ENCODE results near the gene GRK4.

Gene GRK4

DNA sequence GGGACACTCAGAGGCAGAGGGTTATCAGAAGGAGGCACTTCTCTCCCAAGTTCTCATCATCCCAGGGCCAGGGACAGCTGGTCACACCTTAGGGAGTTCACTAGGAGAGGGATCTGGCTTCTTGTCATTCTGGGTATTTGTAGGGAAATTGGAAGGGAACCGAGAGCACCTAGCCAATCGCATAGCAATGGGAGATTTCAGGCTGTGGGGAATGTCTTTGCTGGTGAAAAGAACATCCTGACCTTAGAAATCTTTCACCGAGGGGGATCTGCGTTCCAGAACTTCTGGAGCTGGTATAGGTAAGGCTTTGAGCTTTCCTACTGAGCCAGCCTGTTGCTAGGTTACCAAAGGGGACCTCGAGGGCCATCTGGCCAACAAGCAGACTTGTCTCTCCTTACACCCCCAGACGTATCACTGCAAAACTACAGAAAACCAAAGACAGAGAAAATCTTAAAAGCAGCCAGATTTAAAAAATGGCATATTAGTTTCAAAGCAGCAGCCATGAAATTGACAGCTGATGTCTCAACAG lies 104.2 kb downstream of the GRK4 start:
- TF ChIP-seq, protein P1, sequence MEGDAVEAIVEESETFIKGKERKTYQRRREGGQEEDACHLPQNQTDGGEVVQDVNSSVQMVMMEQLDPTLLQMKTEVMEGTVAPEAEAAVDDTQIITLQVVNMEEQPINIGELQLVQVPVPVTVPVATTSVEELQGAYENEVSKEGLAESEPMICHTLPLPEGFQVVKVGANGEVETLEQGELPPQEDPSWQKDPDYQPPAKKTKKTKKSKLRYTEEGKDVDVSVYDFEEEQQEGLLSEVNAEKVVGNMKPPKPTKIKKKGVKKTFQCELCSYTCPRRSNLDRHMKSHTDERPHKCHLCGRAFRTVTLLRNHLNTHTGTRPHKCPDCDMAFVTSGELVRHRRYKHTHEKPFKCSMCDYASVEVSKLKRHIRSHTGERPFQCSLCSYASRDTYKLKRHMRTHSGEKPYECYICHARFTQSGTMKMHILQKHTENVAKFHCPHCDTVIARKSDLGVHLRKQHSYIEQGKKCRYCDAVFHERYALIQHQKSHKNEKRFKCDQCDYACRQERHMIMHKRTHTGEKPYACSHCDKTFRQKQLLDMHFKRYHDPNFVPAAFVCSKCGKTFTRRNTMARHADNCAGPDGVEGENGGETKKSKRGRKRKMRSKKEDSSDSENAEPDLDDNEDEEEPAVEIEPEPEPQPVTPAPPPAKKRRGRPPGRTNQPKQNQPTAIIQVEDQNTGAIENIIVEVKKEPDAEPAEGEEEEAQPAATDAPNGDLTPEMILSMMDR (IDR thresholded peaks at IDR 0.05): no peak
- no peak overlapping the region for H3K27ac Mint-ChIP-seq
- H3K9me3 Mint-ChIP-seq: peaks cover 12% of the 10 kb centered on the region
- no peak for DNase-seq
- H3K4me1 Mint-ChIP-seq: peaks cover 12% of the 10 kb centered on the region
- H3K27me3 Mint-ChIP-seq (ENCODE audit: low read depth, poor library complexity): peaks cover 28% of the 10 kb centered on the region
- H3K36me3 Mint-ChIP-seq (ENCODE audit: low read depth): no peaks in the 10 kb centered on the region
- no peak overlapping the region for H3K4me3 Mint-ChIP-seq

DNA sequence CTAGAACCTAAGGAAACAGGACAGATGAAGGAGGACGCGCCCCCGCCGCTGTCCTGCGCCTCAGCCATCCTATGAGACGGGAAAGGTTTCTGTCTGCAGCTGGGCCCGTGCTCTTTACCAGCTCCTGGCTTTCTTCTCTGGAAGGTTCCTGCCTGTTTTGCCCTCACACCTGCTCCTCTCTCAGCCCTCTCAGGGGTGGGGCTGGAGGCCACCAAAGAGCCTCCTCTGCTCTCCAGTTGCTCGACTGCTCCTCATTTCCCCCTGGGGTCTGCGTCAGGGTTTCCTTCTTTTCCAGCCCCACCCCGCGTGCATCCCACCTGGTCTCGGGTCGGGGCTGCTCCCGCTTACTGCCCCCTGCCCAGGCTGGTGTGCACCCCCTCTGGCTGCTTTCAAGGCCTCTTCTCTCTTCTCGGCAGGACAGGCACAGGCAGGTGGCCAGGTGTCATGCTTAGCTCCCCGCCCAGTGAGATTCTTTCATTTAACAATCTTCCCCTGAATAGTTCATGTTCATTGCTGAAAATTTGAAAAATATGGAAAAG lies 106.4 kb downstream of the GRK4 start:
- TF ChIP-seq, protein P1 (IDR thresholded peaks at IDR 0.05): no peak
- peaks cover 12% of the 10 kb centered on the region for H3K4me1 Mint-ChIP-seq
- no peak overlapping the region for H3K27ac Mint-ChIP-seq

DNA sequence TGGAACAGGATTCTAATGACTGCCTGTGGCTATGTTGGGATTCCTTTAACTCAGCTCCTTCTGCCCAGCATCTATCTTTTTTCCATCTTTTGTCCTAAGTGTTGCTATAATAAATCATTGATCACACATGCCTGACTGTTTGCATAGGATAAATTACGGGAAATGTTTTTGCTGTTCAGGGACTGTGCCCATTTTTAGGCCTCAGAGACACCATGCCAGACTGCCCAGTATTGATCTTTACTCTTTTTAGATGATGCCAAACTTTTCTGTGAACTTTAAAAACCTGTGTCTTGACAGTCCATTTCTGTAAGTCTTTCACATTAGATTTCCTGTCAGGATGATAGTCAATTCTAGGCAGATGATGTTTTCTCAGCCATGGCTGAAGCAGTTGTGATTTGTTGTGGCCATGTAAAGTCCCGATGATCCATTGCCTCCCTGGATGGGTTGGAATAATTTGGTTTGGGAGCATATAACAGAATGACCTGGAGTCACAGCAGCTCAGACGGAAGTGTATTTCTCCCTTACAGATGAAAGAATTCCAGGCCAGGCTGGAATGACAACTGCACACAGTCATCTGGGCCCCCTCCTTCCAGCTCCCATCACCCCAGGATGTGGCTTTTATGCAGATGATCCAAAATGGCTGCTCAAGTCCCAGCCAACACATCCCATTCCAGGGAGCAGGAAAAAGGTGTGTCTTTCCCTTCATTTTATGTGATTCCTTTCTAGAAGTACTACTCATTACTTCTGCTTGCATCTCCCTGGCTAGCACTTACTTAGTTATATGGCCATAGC lies 107.5 kb downstream of the GRK4 start:
- Mint-ChIP-seq H3K27ac (no peak overlapping the region), H3K9me3 (peaks cover 4% of the 10 kb centered on the region), H3K27me3 (ENCODE audit: low read depth, poor library complexity) (peaks cover 24% of the 10 kb centered on the region), H3K36me3 (ENCODE audit: low read depth) (no peaks in the 10 kb centered on the region), H3K4me1 (peaks cover 20% of the 10 kb centered on the region), H3K4me3 (no peak overlapping the region)
- TF ChIP-seq, protein P1 (IDR thresholded peaks at IDR 0.05): no peak
- no peak for DNase-seq

More for the DNA sequence above, 106.4 kb downstream of the GRK4 start:
- Mint-ChIP-seq H3K4me3 (no peak overlapping the region), H3K27me3 (ENCODE audit: low read depth, poor library complexity) (peaks cover 24% of the 10 kb centered on the region), H3K36me3 (ENCODE audit: low read depth) (no peaks in the 10 kb centered on the region), H3K9me3 (peaks cover 9% of the 10 kb centered on the region)
- no peak for DNase-seq

DNA sequence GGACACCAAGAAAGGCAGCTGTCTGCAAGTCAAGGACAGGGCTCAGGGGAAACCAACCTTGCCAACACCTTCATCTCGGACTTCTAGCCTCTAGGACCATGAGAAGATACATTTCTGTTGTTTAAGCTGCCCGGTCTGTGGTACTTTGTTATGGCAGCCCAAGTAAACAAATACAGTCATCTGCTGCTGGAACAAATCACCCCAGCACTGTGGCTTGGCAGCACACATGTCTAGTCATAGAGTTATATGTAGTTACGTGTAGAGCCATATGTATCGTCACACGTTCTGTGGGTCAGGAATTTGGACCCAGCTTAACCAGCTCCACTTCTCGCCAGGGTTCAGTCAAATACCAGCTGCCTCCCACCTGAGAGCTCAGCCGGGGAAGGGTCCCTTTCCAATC lies 108.4 kb downstream of the GRK4 start:
- Mint-ChIP-seq H3K4me3 (no peak overlapping the region), H3K27me3 (ENCODE audit: low read depth, poor library complexity) (peaks cover 20% of the 10 kb centered on the region), H3K36me3 (ENCODE audit: low read depth) (no peaks in the 10 kb centered on the region), H3K4me1 (peaks cover 29% of the 10 kb centered on the region), H3K27ac (no peak overlapping the region), H3K9me3 (peaks cover 1% of the 10 kb centered on the region)
- TF ChIP-seq, protein P1 (IDR thresholded peaks at IDR 0.05): no peak
- no peak for DNase-seq

DNA sequence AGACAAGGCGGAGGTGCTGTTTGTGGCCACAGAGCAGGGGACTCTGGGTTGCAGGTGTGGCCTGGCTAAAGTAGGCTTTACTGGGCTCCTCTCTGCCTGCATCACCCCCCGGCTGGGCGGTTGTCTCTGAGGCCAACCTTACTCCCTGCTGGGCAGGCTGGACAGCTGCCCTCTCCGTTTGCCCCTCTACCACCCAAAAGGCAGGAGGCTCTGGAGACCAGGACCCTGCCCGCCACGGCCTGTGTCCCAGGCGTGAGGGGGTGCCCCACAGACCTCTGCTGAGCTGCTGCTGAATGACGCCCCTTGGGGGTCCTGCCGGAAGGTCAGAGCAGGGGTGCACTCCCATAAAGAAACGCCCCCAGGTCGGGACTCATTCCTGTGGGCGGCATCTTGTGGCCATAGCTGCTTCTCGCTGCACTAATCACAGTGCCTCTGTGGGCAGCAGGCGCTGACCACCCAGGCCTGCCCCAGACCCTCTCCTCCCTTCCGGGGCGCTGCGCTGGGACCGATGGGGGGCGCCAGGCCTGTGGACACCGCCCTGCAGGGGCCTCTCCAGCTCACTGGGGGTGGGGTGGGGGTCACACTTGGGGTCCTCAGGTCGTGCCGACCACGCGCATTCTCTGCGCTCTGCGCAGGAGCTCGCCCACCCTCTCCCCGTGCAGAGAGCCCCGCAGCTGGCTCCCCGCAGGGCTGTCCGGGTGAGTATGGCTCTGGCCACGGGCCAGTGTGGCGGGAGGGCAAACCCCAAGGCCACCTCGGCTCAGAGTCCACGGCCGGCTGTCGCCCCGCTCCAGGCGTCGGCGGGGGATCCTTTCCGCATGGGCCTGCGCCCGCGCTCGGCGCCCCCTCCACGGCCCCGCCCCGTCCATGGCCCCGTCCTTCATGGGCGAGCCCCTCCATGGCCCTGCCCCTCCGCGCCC lies 110.0 kb downstream of the GRK4 start:
- no peak overlapping the region for H3K27ac Mint-ChIP-seq
- DNase-seq: no peak
- TF ChIP-seq, protein P1 (IDR thresholded peaks at IDR 0.05): no peak
- peak overlapping the region; percentile 25 for H3K4me3 Mint-ChIP-seq
- H3K27me3 Mint-ChIP-seq (ENCODE audit: low read depth, poor library complexity): peaks cover 20% of the 10 kb centered on the region
- peaks cover 6% of the 10 kb centered on the region for H3K36me3 Mint-ChIP-seq (ENCODE audit: low read depth)
- H3K9me3 Mint-ChIP-seq: no peaks in the 10 kb centered on the region
- H3K4me1 Mint-ChIP-seq: peaks cover 37% of the 10 kb centered on the region
